ENCODE measurements around the gene CLCN7.

The CLCN7 gene

GRCh38 chr16:1502092-1503004 is 27.5 kb upstream of the CLCN7 start:
- DNase-seq (ENCODE audit: low read depth): no peak

GRCh38 chr16:1501630-1502029 is 26.8 kb upstream of the CLCN7 start:
- no peak for DNase-seq (ENCODE audit: low read depth)

GRCh38 chr16:1500465-1501150 is 25.8 kb upstream of the CLCN7 start:
- DNase-seq (ENCODE audit: low read depth): no peak

GRCh38 chr16:1499756-1500464 is 25.1 kb upstream of the CLCN7 start:
- DNase-seq (ENCODE audit: low read depth): no peak

GRCh38 chr16:1498899-1499676 is 24.3 kb upstream of the CLCN7 start:
- no peak for DNase-seq (ENCODE audit: low read depth)

- DNase-seq (ENCODE audit: low read depth): no peak
These were observed 22.3 kb upstream of the CLCN7 start for GRCh38 chr16:1497014-1497598.

GRCh38 chr16:1496464-1496863 is 21.6 kb upstream of the CLCN7 start:
- DNase-seq (ENCODE audit: low read depth): no peak

- DNase-seq (ENCODE audit: low read depth): no peak
These were observed 21.0 kb upstream of the CLCN7 start for GRCh38 chr16:1495889-1496262.

- DNase-seq (ENCODE audit: low read depth): no peak
These were observed 20.5 kb upstream of the CLCN7 start for GRCh38 chr16:1495211-1495888.

GRCh38 chr16:1494711-1495110 is 19.9 kb upstream of the CLCN7 start:
- DNase-seq (ENCODE audit: low read depth): no peak

GRCh38 chr16:1494129-1494640 is 19.4 kb upstream of the CLCN7 start:
- no peak for DNase-seq (ENCODE audit: low read depth)

- no peak for DNase-seq (ENCODE audit: low read depth)
These were observed 18.9 kb upstream of the CLCN7 start for GRCh38 chr16:1493746-1494094.

- DNase-seq (ENCODE audit: low read depth): peak; percentile 88
These were observed 18.3 kb upstream of the CLCN7 start, which contains the start of gene TELO2 for GRCh38 chr16:1492923-1493745. Gene TELO2 (plus strand): TSS chr16:1493360. CDS start chr16:1494282, 922 bp downstream.

- no peak for DNase-seq (ENCODE audit: low read depth)
These were observed 17.5 kb upstream of the CLCN7 start for GRCh38 chr16:1492082-1492922.

GRCh38 chr16:1491327-1491726 is 16.5 kb upstream of the CLCN7 start:
- DNase-seq (ENCODE audit: low read depth): no peak

- DNase-seq (ENCODE audit: low read depth): no peak
These were observed 14.2 kb upstream of the CLCN7 start for GRCh38 chr16:1489077-1489476.

- DNase-seq (ENCODE audit: low read depth): no peak
These were observed 13.8 kb upstream of the CLCN7 start, which contains the start of gene PTX4 for GRCh38 chr16:1488619-1489018. Gene PTX4 (minus strand): TSS chr16:1488944. CDS start chr16:1488909, 35 bp downstream.

GRCh38 chr16:1488054-1488601 is 13.3 kb upstream of the CLCN7 start:
- no peak for DNase-seq (ENCODE audit: low read depth)

All from activated T-cell treated with anti-CD3 and anti-CD28 coated beads for 1 hour (primary cell).